GM23338 (cell line): ENCODE data around the gene PPFIA2.

Source experiments
- CREB1 ChIP-seq: fragments of 250-450 bp; sonication (Bioruptor Pico); IDR thresholded peaks from 2 replicates; pipeline ENCODE4 v1.5.0; 2020; ENCODE audit warnings: low read depth, mild to moderate bottlenecking, moderate library complexity
- EZH2 ChIP-seq: fragments of 200-600 bp; sonication (generic); IDR thresholded peaks from one replicate; pipeline ENCODE4 v1.8.0; 2017; ENCODE audit warnings: antibody characterized with exemption, mild to moderate bottlenecking, low read depth; ENCODE audit not compliant: unreplicated experiment
- EZH2phosphoT487 ChIP-seq: fragments of 200-600 bp; sonication (generic); IDR thresholded peaks from one replicate; pipeline ENCODE4 v1.8.1; 2018; ENCODE audit warnings: antibody characterized with exemption; ENCODE audit not compliant: unreplicated experiment
- JUNB ChIP-seq: IDR thresholded peaks from one replicate; pipeline ENCODE4 v1.6.1; 2016; ENCODE audit warnings: antibody characterized with exemption; ENCODE audit not compliant: unreplicated experiment
- POLR2AphosphoS5 ChIP-seq: IDR thresholded peaks from 2 replicates; pipeline ENCODE4 v1.6.1; 2016; ENCODE audit warnings: antibody characterized with exemption, low read depth
- ZNF114 ChIP-seq: fragments of 250-450 bp; sonication (Bioruptor Pico); IDR thresholded peaks from 2 replicates; pipeline ENCODE4 v1.5.0; 2020; ENCODE audit warnings: mild to moderate bottlenecking, moderate library complexity
- TF ChIP-seq, protein P1 (sequence below), 2 experiments: fragments of 200-600 bp in 1 of 2; sonication (generic) in 1 of 2; conservative IDR thresholded peaks; 2 replicates each; pipeline versions ENCODE4 v1.5.1 to v1.6.1; 2016 to 2017; ENCODE audit warnings: antibody characterized with exemption in 2 of 2, low read depth in 2 of 2, mild to moderate bottlenecking in 2 of 2, moderate library complexity in 1 of 2
- TF ChIP-seq, protein P2 (sequence below): IDR thresholded peaks from one replicate; pipeline ENCODE4 v1.6.1; 2018; ENCODE audit warnings: antibody characterized with exemption; ENCODE audit not compliant: unreplicated experiment
- TF ChIP-seq, protein P3 (sequence below): IDR thresholded peaks from 2 replicates; pipeline ENCODE4 v1.6.1; 2016; ENCODE audit warnings: antibody characterized with exemption

DNA sequence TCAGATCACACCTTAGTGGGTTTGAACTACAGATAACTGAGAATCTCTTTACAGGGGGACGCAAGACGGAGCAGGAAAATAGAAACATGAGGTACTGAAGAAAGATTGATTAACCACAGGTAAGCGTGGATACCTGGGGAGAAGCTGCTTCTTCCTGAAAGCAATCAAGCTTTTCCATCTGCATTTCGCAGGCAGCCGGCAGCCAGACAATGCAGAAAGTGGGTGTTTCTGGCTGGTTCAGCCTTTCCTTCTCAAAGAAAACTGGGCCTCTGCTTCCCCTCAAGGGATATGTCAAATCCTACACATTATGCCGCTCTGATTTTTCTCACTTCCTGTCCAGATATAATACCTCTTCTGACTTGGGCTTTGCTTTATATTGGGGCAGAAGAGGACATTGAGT lies 39.1 kb upstream of the PPFIA2 start:
- no peak for TF ChIP-seq EZH2
- TF ChIP-seq POLR2AphosphoS5, result no peak
- TF ChIP-seq, protein P1, sequence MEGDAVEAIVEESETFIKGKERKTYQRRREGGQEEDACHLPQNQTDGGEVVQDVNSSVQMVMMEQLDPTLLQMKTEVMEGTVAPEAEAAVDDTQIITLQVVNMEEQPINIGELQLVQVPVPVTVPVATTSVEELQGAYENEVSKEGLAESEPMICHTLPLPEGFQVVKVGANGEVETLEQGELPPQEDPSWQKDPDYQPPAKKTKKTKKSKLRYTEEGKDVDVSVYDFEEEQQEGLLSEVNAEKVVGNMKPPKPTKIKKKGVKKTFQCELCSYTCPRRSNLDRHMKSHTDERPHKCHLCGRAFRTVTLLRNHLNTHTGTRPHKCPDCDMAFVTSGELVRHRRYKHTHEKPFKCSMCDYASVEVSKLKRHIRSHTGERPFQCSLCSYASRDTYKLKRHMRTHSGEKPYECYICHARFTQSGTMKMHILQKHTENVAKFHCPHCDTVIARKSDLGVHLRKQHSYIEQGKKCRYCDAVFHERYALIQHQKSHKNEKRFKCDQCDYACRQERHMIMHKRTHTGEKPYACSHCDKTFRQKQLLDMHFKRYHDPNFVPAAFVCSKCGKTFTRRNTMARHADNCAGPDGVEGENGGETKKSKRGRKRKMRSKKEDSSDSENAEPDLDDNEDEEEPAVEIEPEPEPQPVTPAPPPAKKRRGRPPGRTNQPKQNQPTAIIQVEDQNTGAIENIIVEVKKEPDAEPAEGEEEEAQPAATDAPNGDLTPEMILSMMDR (conservative IDR thresholded peaks at IDR 0.05; ENCODE audit: low read depth in 2 of 2), result no peak
- TF ChIP-seq CREB1 (CRISPR knock-in tag), result no peak
- no peak for TF ChIP-seq JUNB
- TF ChIP-seq, protein P2, sequence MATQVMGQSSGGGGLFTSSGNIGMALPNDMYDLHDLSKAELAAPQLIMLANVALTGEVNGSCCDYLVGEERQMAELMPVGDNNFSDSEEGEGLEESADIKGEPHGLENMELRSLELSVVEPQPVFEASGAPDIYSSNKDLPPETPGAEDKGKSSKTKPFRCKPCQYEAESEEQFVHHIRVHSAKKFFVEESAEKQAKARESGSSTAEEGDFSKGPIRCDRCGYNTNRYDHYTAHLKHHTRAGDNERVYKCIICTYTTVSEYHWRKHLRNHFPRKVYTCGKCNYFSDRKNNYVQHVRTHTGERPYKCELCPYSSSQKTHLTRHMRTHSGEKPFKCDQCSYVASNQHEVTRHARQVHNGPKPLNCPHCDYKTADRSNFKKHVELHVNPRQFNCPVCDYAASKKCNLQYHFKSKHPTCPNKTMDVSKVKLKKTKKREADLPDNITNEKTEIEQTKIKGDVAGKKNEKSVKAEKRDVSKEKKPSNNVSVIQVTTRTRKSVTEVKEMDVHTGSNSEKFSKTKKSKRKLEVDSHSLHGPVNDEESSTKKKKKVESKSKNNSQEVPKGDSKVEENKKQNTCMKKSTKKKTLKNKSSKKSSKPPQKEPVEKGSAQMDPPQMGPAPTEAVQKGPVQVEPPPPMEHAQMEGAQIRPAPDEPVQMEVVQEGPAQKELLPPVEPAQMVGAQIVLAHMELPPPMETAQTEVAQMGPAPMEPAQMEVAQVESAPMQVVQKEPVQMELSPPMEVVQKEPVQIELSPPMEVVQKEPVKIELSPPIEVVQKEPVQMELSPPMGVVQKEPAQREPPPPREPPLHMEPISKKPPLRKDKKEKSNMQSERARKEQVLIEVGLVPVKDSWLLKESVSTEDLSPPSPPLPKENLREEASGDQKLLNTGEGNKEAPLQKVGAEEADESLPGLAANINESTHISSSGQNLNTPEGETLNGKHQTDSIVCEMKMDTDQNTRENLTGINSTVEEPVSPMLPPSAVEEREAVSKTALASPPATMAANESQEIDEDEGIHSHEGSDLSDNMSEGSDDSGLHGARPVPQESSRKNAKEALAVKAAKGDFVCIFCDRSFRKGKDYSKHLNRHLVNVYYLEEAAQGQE, result no peak
- TF ChIP-seq, protein P3, sequence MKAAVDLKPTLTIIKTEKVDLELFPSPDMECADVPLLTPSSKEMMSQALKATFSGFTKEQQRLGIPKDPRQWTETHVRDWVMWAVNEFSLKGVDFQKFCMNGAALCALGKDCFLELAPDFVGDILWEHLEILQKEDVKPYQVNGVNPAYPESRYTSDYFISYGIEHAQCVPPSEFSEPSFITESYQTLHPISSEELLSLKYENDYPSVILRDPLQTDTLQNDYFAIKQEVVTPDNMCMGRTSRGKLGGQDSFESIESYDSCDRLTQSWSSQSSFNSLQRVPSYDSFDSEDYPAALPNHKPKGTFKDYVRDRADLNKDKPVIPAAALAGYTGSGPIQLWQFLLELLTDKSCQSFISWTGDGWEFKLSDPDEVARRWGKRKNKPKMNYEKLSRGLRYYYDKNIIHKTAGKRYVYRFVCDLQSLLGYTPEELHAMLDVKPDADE, result no peak
- TF ChIP-seq ZNF114, result no peak
- no peak for TF ChIP-seq EZH2phosphoT487
